Subcutaneous adipose tissue (tissue), 4 donors: ENCODE measurements around the gene GRPEL1. TPM values are rescaled to one million over a fixed set of nuclear protein-coding genes. Genes with fewer than 3 reads are reported as not detected.

Source experiments
- total RNA-seq, 4 donors: library from RNA; depleted of rRNA; stranded (reverse); fragments of >200 nt; gene quantifications; one replicate each; pipeline ENCODE4 v1.1.0, GENCODE V29; 2016
- TF ChIP-seq, protein P1 (sequence below): fragments of 450-650 bp; IDR thresholded peaks from one replicate; pipeline ENCODE4 v1.5.1; 2016; ENCODE audit warnings: low read depth, mild to moderate bottlenecking, control low read depth, antibody characterized with exemption, moderate library complexity

GRPEL1 gene
- total RNA-seq, 4 donors from 2014 or later = 15.0 to 21.4 (median 19.5) TPM

DNA sequence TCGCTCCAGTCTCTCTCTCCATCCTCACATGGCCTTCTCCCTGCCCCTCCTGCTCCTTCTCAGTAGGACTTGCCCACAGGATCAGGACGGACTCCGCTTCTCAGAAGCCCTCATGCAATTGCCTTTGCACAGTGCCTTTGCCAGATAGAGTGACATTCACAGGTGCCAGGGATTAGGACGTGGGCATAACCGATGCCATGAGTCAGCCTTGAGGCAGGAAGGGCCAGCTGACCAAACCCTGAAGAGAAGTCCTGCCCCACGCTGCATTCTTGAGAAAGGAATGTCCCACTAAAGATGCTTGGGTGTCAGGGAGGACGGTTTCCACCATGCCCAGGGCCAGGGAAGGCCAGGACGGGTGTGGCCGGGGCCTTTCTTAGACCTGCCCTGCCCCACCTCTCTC is 6.6 kb upstream of the GRPEL1 start:
- TF ChIP-seq, protein P1, sequence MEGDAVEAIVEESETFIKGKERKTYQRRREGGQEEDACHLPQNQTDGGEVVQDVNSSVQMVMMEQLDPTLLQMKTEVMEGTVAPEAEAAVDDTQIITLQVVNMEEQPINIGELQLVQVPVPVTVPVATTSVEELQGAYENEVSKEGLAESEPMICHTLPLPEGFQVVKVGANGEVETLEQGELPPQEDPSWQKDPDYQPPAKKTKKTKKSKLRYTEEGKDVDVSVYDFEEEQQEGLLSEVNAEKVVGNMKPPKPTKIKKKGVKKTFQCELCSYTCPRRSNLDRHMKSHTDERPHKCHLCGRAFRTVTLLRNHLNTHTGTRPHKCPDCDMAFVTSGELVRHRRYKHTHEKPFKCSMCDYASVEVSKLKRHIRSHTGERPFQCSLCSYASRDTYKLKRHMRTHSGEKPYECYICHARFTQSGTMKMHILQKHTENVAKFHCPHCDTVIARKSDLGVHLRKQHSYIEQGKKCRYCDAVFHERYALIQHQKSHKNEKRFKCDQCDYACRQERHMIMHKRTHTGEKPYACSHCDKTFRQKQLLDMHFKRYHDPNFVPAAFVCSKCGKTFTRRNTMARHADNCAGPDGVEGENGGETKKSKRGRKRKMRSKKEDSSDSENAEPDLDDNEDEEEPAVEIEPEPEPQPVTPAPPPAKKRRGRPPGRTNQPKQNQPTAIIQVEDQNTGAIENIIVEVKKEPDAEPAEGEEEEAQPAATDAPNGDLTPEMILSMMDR = no peak

DNA sequence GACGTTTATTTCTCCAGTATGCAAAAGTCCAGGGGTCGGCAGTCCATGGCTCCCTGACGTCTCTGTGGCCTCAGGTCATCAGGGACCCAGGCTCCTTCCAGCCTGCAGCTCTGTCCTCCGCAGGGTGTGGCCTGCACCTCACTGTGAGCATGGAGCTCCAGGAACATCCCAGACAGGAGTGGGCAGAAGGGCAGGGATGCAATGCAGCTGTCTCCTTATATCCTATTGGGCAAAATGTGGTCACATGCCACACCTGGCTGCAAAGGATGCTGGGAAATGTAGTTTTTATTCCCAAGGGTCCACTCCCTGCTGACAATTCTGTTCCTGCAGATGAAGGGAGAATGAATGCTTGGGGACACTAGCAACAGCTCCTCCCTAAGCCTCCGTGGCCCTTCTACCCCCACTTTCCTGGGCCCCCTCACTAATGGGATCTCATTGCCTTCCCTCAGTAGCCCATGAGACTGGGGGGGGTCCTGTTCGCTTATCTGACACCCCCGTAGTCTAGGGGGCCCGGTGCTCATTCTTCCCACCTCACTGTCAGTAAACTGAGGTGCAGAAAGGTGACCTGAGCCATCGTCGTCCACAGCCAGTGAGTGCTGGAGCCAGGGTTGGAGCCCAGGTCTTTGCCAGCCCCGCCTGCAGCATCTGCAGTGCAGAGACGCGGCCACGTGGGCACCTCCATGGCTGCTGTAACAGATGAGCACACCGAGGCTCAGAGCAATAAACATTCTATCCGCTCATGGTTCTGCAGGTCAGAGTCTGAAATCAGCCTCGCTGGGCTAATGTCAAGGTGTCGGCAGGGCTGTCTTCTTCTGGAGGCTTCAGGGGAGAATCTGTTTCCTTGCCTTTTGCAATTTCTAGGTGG is 5.9 kb upstream of the GRPEL1 start:
- TF ChIP-seq, protein P1 = no peak

DNA sequence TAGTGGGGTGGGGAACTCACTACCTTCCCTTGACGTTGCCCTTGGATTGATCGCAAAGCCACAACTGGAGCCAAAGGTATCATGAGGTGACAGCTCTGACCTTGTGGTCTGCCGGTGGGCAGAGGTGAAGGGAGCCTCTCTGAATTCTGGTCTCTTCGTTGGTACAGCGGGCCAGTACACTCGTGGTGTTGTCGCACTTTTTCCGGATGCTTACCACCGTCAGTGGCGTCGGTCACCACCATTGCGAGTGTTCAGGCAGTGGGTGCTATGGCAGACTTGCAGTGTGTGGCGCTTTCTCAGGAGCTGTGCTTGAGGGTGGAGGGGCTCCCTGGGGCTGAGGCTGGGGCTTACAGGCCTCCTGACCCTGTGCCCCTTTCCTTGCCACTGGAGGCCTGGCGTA is 5.2 kb upstream of the GRPEL1 start:
- TF ChIP-seq, protein P1 = no peak

DNA sequence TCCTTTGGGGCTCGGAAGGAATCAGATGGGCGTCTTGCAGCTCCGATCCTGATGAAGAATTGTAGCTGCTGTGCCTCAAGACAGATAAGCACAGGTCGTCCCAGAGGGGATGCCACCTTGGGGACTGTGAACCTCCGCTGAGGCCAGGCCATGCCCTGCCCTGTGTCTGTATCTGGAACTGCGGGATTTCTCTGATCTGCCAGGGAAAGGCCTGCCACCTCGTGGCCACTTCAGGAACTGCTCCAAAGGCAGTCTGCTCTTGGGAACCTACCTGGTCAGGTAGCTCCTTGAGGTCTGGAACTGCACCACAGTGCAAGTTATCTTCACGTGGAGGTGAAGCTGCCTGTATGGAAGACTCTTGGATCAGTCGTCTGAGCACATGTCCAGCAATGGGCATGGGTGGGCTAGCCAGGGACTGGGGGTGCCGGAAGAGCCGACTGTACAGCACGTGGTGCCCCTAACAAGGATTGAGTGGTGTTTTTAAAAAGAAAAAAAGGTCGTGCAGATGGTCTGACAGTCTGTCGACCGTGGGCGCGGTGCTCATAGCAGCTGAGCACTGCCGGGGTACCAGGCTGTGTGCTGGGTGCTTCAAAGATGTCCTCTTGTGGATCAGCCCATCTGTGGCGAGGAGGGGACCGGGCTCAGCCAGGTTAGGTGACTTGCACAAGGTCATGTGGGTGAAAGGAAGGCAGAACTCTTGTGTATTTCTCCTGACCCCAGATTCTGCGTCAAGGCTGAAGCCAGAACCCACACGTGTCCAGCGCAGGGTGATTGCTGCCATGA is 3.1 kb upstream of the GRPEL1 start:
- TF ChIP-seq, protein P1 = no peak

DNA sequence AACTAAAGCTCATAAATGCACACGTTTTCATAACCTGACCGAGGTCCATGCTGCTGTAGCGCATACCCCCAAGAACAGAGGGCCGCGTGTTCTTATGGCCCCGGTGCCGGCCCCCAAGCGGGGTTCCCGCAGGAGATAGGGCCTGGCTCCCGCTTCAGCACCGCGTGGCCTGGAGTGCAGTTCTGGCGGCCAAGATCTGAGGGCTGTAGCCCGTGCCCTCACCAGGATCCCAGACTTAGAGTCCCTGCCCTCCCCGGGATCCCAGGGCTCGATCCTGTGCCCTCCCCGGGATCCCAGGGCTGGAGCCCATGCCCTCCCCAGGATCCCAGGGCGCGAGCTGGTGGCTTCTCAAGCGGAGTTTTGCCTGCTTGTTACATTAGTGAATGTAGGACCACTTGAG is 1.0 kb upstream of the GRPEL1 start:
- TF ChIP-seq, protein P1 = no peak

DNA sequence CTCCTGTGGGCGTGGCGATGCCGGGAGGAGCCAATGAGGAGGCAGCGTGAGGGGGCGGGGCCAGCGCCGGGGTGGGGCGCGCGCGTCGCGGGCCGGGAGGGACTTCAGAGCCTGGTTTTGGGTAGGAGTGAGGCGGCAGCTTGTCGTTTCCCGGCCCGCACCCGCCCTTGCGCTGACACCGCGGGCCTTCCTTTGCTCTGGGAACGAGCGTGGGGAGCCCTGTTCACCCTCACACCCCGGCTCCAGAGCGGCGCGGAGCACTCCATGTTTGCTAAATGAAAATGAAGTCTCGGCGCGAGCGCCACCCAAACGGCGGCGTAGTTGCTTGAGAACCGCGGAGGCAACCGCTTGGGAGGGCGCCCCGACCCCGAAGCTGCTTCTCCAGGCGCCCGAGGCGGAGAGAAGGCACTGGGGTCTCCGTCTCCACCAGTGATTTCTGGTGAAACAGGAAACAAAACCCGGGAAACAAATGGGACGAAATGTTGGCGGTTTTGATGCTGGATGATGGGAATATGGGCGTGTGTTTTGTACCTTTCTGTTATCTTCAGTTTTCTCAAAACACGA is 497 bp upstream of the GRPEL1 start:
- TF ChIP-seq, protein P1 = no peak

DNA sequence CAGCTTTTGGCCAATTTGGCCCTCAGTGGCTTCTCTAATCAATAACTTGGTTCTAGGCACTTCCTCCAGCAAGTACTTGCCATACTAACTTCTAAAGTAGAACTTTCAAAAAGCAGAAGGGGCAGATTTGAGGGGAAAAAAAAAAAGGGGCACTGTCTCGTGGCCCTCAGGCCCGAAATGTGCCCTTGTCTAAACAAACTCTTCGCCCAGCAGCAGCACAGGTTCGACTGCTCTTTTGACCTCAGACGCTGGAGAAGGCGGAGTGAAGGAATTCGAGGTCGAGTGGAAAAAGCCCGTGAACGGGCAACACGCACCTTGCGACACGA is 775 bp downstream of the GRPEL1 start:
- TF ChIP-seq, protein P1 = no peak
